GM12878 (cell line): ENCODE results near the gene TNKS2. TPM values are rescaled to one million over a fixed set of nuclear protein-coding genes. Genes with fewer than 3 reads are reported as not detected.

Source experiments
- ATAC-seq: fragments of 200-7000 bp; cut with Tn5 transposase; 3 replicates; pipeline ENCODE4 v1.9.1; 2020; ENCODE audit warnings: mild to moderate bottlenecking, moderate library complexity
- BruUV-seq: library from RNA; stranded (reverse); fragments of 400-500 nt; replicated peaks from 2 replicates; lab custom pipeline; 2021; lab: Mats Ljungman, UMichigan
- CTCF ChIA-PET: fragments of 300-600 bp; sonication (Branson Sonifier 250); formaldehyde crosslinking; extraction: SDS; loops from one replicate; lab custom pipeline; 2021; ENCODE audit warnings: inconsistent platforms; lab: Yijun Ruan, JAX
- POLR2A ChIA-PET: fragments of 350-600 bp; formaldehyde crosslinking; extraction: SDS; loops from one replicate; lab custom pipeline; 2021; ENCODE audit warnings: inconsistent platforms; lab: Charles Lee
- RAD21 ChIA-PET: fragments of 300-600 bp; sonication (Branson Sonifier 250); formaldehyde crosslinking; loops from one replicate; lab custom pipeline; 2023; ENCODE audit warnings: antibody characterized with exemption; ENCODE audit not compliant: unreplicated experiment; lab: Charles Lee
- SMC1A ChIA-PET: fragments of 300-600 bp; sonication (Branson Sonifier 250); formaldehyde crosslinking; loops from one replicate; lab custom pipeline; 2023; ENCODE audit not compliant: unreplicated experiment, uncharacterized antibody; lab: Charles Lee
- DNase-seq: peaks from one replicate; pipeline ENCODE4 v3.0.0-alpha.2; 2011; ENCODE audit warnings: low read depth, low spot score
- FAIRE-seq: peaks from 3 replicates; lab custom pipeline; 2011; peaks lifted over from hg19 to GRCh38; lab: Jason Lieb, UNC
- H2AFZ ChIP-seq: 2 replicates; pipeline ENCODE4 v1.6.0; 2011; ENCODE audit warnings: low read depth, low read length, control low read depth; ENCODE audit not compliant: control insufficient read depth
- H3K27ac ChIP-seq: 2 replicates; pipeline ENCODE4 v1.5.1; 2011; ENCODE audit warnings: control low read depth; ENCODE audit not compliant: control insufficient read depth, insufficient read depth
- H3K27me3 ChIP-seq, 2 experiments: replicated peaks in 1 of 2; 2 replicates each; pipeline versions ENCODE4 v1.6.0 to v1.6.1; 2011; ENCODE audit warnings: low read length in 1 of 2; ENCODE audit not compliant: control insufficient read depth in 2 of 2, insufficient read depth in 2 of 2
- H3K36me3 ChIP-seq, 2 experiments: 2 replicates each; pipeline ENCODE4 v1.5.1; 2011; ENCODE audit warnings: low read length in 1 of 2; ENCODE audit not compliant: control insufficient read depth in 2 of 2, insufficient read depth in 2 of 2
- H3K4me1 ChIP-seq: 2 replicates; pipeline ENCODE4 v1.6.1; 2011; ENCODE audit warnings: mild to moderate bottlenecking, low read length, moderate library complexity, mixed read lengths; ENCODE audit not compliant: control insufficient read depth, insufficient read depth
- H3K4me2 ChIP-seq: 2 replicates; pipeline ENCODE4 v1.6.0; 2011; ENCODE audit warnings: control low read depth; ENCODE audit not compliant: control insufficient read depth, insufficient read depth
- H3K4me3 ChIP-seq: fragments of 200-600 bp; sonication (generic); 2 replicates; pipeline ENCODE4 v1.5.1; 2016
- H3K79me2 ChIP-seq: 2 replicates; pipeline ENCODE4 v1.6.0; 2011; ENCODE audit warnings: low read length; ENCODE audit not compliant: control insufficient read depth, insufficient read depth
- H3K9ac ChIP-seq: 2 replicates; pipeline ENCODE4 v1.8.0; 2011; ENCODE audit warnings: low read length, control low read depth, mixed read lengths; ENCODE audit not compliant: control insufficient read depth, insufficient read depth
- H3K9me3 ChIP-seq: replicated peaks from 3 replicates; pipeline ENCODE4 v1.5.1; 2011; ENCODE audit warnings: mild to moderate bottlenecking, low read length; ENCODE audit not compliant: control insufficient read depth, insufficient read depth
- H4K20me1 ChIP-seq: 2 replicates; pipeline ENCODE4 v1.6.0; 2011; ENCODE audit not compliant: control insufficient read depth, insufficient read depth
- CHD1 ChIP-seq: IDR thresholded peaks from 2 replicates; pipeline ENCODE4 v1.6.1; 2012; ENCODE audit warnings: low read depth, low read length, improper control_type of control experiment
- CHD2 ChIP-seq: IDR thresholded peaks from 2 replicates; pipeline ENCODE4 v1.6.1; 2011; ENCODE audit warnings: low read depth, low read length, improper control_type of control experiment, borderline replicate concordance
- RAD21 ChIP-seq: IDR thresholded peaks from 2 replicates; pipeline ENCODE4 v1.6.1; 2011; ENCODE audit warnings: mild to moderate bottlenecking, low read depth, low read length, moderate library complexity; ENCODE audit not compliant: insufficient read depth
- RBBP5 ChIP-seq: fragments of 200-600 bp; sonication (generic); conservative IDR thresholded peaks from 2 replicates; pipeline ENCODE4 v1.6.1; 2016
- SMAD5 ChIP-seq: IDR thresholded peaks from 2 replicates; pipeline ENCODE4 v1.6.1; 2016; ENCODE audit warnings: antibody characterized with exemption, low read depth
- SP1 ChIP-seq: IDR thresholded peaks from one replicate; pipeline ENCODE4 v1.6.1; 2011; ENCODE audit warnings: low read depth, low read length
- SRF ChIP-seq, 2 experiments: IDR thresholded peaks; 2 replicates each; pipeline ENCODE4 v1.6.1; 2011; ENCODE audit warnings: low read depth in 2 of 2, low read length in 2 of 2, mild to moderate bottlenecking in 1 of 2, moderate library complexity in 1 of 2
- STAT1 ChIP-seq: fragments of 450-650 bp; conservative IDR thresholded peaks from 2 replicates; pipeline ENCODE4 v1.6.1; 2014; ENCODE audit warnings: antibody characterized with exemption, mild to moderate bottlenecking
- STAT3 ChIP-seq: IDR thresholded peaks from 2 replicates; pipeline ENCODE4 v1.6.1; 2011; ENCODE audit warnings: low read depth, low read length, improper control_type of control experiment
- TBL1XR1 ChIP-seq: IDR thresholded peaks from 2 replicates; pipeline ENCODE4 v1.6.1; 2012; ENCODE audit warnings: low read depth, low read length, improper control_type of control experiment
- TCF12 ChIP-seq: IDR thresholded peaks from 2 replicates; pipeline ENCODE4 v1.6.1; 2011; ENCODE audit warnings: low read depth, mild to moderate bottlenecking, low read length
- YY1 ChIP-seq: IDR thresholded peaks from 2 replicates; pipeline ENCODE4 v1.6.1; 2011; ENCODE audit warnings: low read depth, mild to moderate bottlenecking, low read length
- ZBTB33 ChIP-seq: fragments of 450-650 bp; IDR thresholded peaks from 2 replicates; pipeline ENCODE4 v1.6.1; 2017; ENCODE audit warnings: mild to moderate bottlenecking
- WGBS: methylation state at CpG from one replicate; pipeline ENCODE4 v1.1.6; 2016; ENCODE audit warnings: low lambda C conversion rate; ENCODE audit not compliant: insufficient replicate concordance, insufficient coverage; ENCODE audit errors: missing lambda C conversion rate; 5-methylcytosine and 5-hydroxymethylcytosine counted together
- in situ Hi-C: fragments of 300-500 bp; cut with MboI; formaldehyde crosslinking; loops from 9 replicates; pipeline ENCODE4 v1.14.3; 2018; ENCODE audit warnings: mixed read lengths
- intact Hi-C: fragments of 100-400 bp; cut with micrococcal nuclease; formaldehyde crosslinking; loops from one replicate; pipeline ENCODE4 v1.14.2; 2022; ENCODE audit not compliant: unreplicated experiment
- polyA plus RNA-seq, 11 experiments: library from polyadenylated mRNA; depleted of rRNA in 4 of 11; unstranded in 6 of 11; stranded (reverse) in 5 of 11; fragments of >200 nt; fragmentation: Nextera tagmentation in 4 of 11; fragmentation: Illumina TruSeq in 1 of 11; extraction: Ambion mirVana in 4 of 11; extraction: Trizol in 1 of 11; gene quantifications; 1 replicate in 1 of 11; 2 replicates in 10 of 11; pipeline versions ENCODE4 v1.2.1 to v1.2.3, GENCODE V29; 2011 to 2016; ENCODE audit warnings: inconsistent platforms in 2 of 11, missing spikeins in 2 of 11, low read depth in 1 of 11
- total RNA-seq, 4 experiments: library from RNA; depleted of rRNA in 3 of 4; stranded (reverse); fragments of >200 nt in 3 of 4; fragmentation: Illumina TruSeq in 1 of 4; extraction: Trizol in 1 of 4; gene quantifications; 2 replicates each; pipeline versions ENCODE4 v1.2.1 to v1.2.3, GENCODE V29; 2013 to 2021
- TF ChIP-seq, protein P1 (sequence below): IDR thresholded peaks from 2 replicates; pipeline ENCODE4 v1.6.1; 2012; ENCODE audit warnings: low read depth, low read length, improper control_type of control experiment
- TF ChIP-seq, protein P2 (sequence below): IDR thresholded peaks from 2 replicates; pipeline ENCODE4 v1.6.1; 2012; ENCODE audit warnings: low read depth, low read length, improper control_type of control experiment

TNKS2 gene
- total and polyA plus RNA-seq, 10 of the 15 experiments (the other 5 are each of a cell fraction or from before 2014, with no cell fraction given) = 2.9 to 24.2 (median 6.9) TPM

GRCh38 chr10:91776266-91776665 is 22.0 kb upstream of the TNKS2 start (continued):
- TF ChIP-seq ZBTB33 (no peak), RAD21 (no peak), TCF12 (no peak), CHD2 (no peak), SRF (IDR thresholded peaks at IDR 0.05; ENCODE audit: low read depth in 2 of 2, low read length in 2 of 2) (no peak), SMAD5 (no peak), YY1 (no peak), RBBP5 (no peak), SP1 (no peak)
- TF ChIP-seq, protein P1, sequence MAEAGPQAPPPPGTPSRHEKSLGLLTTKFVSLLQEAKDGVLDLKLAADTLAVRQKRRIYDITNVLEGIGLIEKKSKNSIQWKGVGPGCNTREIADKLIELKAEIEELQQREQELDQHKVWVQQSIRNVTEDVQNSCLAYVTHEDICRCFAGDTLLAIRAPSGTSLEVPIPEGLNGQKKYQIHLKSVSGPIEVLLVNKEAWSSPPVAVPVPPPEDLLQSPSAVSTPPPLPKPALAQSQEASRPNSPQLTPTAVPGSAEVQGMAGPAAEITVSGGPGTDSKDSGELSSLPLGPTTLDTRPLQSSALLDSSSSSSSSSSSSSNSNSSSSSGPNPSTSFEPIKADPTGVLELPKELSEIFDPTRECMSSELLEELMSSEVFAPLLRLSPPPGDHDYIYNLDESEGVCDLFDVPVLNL = no peak
- TF ChIP-seq, all 136 proteins: peak for 0

DNA sequence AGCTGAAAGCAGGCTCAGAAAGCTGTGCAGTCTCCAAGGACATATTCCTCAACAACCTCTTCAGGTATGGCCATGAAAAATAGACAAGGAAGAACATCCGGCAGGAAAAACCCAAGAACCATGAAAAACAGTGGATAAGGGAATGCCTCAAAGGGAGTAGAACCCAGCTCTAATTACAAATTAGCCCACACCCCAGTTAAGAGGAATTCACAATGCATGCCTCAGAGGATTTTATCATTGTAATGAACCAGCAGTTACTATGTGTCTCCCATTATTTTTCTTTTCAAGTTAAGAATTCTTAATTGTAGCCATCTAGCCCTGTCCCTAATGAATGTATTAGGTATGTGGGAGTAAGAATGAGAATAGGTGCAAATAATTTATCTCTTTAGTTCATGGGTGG is 19.7 kb upstream of the TNKS2 start:
- TF ChIP-seq TBL1XR1 (no peak), CHD1 (no peak), STAT3 (no peak), STAT1 (no peak)
- TF ChIP-seq, protein P2, sequence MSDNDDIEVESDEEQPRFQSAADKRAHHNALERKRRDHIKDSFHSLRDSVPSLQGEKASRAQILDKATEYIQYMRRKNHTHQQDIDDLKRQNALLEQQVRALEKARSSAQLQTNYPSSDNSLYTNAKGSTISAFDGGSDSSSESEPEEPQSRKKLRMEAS = no peak
- ChIA-PET POLR2A (interaction anchor here (0.5 kb wide), 1 partner anchor 747 kb away, joined by 3 read pairs; no protein-coding TSS in a partner anchor), SMC1A (no interaction called here), RAD21 (no interaction called here), CTCF (interaction anchor here (0.7 kb wide), 1 partner anchor 8 kb away, joined by 3 read pairs; no protein-coding TSS in a partner anchor)
- ATAC-seq (no peak), DNase-seq (no peak), FAIRE-seq (no peak)
- Histone ChIP-seq H3K4me3 (no peak overlapping the region), H3K36me3 (no peaks in the 10 kb centered on the region), H3K4me2 (no peak overlapping the region), H3K9ac (no peak overlapping the region), H3K9me3 (no peaks in the 10 kb centered on the region), H3K4me1 (no peaks in the 10 kb centered on the region), H3K79me2 (no peaks in the 10 kb centered on the region), H3K27me3 (no peaks in the 10 kb centered on the region; a peak in 1 of 4 replicates), H2AFZ (no peak overlapping the region), H4K20me1 (no peaks in the 10 kb centered on the region), H3K27ac (no peak overlapping the region)
- 55% methylated on average over 1 of the region's 1 CpG for WGBS
- in situ Hi-C loops = no loop called here
- no TSS peak for BruUV-seq
- intact Hi-C loops = no loop called here
